ENCODE data around the gene ZCCHC24.

ZCCHC24 gene

GRCh38 chr10:79359816-79360498 lies 85.5 kb downstream of the ZCCHC24 start:
- no peak for DNase-seq (ENCODE audit: low read depth)

DNA sequence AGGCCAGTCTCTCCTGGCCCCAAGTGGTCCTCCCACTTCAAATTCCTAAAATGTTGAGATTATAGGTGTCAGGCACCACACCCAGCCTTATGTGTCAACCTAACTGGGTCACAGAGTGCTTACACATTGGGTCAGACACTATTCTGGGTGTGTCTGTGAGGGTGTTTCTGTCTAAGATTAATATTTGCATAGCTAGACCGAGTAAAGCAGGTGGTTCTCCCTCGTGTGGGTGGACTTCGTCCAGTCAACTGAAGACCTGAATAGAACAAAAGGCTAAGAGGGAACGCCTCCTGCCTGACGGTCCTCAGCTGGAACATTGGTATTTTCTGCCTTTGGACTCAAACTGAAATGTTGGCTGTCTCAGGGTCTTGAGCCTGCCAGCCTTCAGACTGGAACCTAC lies 86.6 kb downstream of the ZCCHC24 start:
- no peak for DNase-seq (ENCODE audit: low read depth)

DNA sequence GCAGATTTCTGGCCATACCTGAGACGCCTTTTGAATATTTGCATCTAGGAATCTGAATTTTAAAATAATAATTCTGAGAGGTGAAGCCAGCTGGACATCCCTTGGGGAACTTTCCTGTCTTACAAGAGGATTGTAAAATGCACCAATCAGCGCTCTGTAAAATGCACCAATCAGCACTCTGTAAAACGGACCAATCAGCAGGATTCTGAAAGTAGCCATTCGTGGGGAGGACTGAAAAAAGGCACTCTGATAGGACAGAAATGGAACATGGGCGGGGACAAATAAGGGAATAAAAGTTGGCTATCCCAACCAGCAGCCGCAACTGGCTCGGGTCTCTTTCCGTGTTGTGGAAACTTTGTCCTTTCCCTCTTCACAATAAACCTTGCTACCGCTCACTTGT lies 88.2 kb downstream of the ZCCHC24 start:
- DNase-seq (ENCODE audit: low read depth), result no peak

- no peak for DNase-seq (ENCODE audit: low read depth)
Observed at GRCh38 chr10:79356104-79356503, 89.3 kb downstream of the ZCCHC24 start.

GRCh38 chr10:79355420-79356017 lies 89.9 kb downstream of the ZCCHC24 start:
- DNase-seq (ENCODE audit: low read depth), result no peak

- DNase-seq (ENCODE audit: low read depth), result no peak
Observed at GRCh38 chr10:79354615-79355014, 90.8 kb downstream of the ZCCHC24 start.

- no peak for DNase-seq (ENCODE audit: low read depth)
Observed at GRCh38 chr10:79354141-79354540, 91.3 kb downstream of the ZCCHC24 start.

GRCh38 chr10:79353726-79354125 lies 91.7 kb downstream of the ZCCHC24 start:
- DNase-seq (ENCODE audit: low read depth), result no peak

GRCh38 chr10:79353000-79353406 lies 92.4 kb downstream of the ZCCHC24 start:
- no peak for DNase-seq (ENCODE audit: low read depth)

GRCh38 chr10:79352035-79352877 lies 93.2 kb downstream of the ZCCHC24 start:
- DNase-seq (ENCODE audit: low read depth), result no peak

DNA sequence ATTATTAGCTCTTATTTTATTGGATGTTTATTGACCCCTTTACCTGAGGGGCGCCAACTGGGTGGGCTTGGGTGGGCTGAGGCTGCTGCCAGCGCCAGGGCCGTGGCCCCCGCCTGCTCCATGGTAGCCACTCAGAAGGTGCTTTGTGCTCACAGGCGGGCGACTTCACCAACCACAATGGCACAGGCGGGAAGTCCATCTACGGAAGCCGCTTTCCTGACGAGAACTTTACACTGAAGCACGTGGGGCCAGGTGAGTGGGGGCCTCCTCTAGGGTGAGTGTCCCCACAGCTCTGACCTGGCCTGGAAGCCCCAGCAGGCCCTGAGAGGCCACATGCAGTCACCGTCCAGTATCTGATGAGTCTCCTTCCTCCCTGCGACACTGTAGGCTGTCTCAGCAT lies 94.1 kb downstream of the ZCCHC24 start:
- DNase-seq (ENCODE audit: low read depth), result no peak

DNA sequence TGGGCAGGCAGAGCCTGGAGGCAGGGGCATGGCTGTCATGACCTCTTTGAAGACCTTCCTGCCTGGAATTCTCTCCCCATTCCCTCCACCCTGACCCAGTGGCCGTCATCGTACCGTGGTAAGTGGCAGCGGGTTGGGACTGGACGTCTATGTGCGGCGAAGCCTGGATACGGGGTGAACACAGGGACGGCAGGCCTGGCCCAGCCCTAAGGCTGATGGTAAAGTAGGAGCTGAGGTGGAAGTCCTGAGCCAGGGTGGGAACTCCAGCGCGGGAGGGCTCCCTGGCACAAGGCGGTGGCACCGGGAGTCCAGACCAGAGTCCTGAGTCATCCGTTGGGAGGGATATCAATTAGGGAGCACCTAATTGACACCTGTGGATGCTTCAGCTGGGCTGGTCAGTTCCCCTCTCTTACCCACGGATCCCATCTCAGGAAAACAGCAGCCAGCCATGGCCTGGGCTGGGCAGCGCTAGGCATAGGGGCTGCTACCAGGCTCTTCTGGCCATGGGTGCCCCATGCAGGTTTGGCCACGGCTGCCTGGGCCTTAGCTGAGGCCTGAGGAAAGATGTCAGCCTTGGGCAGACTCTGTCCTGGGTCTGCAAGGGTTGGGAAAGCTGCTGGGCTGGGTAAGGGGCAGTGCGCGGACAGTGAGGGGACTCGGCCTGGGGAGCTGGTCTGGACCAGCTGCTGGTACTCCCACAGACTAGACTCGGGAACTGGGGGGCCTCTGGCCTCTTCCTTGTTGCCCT lies 94.8 kb downstream of the ZCCHC24 start:
- DNase-seq (ENCODE audit: low read depth), result no peak

DNA sequence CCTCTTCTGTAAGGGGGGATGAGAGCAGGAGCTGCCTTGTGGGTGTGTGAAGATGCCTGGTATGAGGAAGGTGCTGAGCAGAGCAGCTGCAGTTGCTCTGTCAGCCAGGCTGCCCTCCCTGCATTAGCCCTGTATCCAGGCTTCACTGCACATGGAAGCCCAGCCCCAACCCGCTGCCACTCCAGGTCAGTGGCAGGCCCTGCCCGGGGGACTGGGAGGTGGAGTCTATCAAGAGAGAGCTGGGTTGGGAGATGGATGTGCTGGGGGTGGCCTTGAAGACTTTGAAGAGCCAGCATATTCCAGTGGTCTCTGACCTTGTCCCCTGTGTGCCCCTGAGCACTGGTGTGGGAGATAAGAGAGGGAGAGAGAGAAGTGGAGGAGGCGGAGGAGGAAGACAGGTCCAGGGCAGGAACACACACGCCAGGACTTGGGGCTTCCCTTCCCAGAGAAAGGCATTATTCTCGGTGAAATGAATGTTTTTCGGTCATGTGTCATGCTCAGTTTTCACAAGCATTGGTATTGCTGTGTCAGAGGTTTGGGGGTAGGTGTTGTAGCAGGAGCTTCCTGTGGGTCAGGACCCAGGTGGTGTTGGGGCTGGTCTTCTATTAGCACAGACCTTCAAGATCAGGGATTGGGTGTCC lies 95.5 kb downstream of the ZCCHC24 start:
- no peak for DNase-seq (ENCODE audit: low read depth)

GRCh38 chr10:79349072-79349491 lies 96.3 kb downstream of the ZCCHC24 start:
- DNase-seq (ENCODE audit: low read depth), result no peak

- DNase-seq (ENCODE audit: low read depth), result no peak
Observed at GRCh38 chr10:79348640-79348988, 96.8 kb downstream of the ZCCHC24 start.

GRCh38 chr10:79347894-79348639 lies 97.4 kb downstream of the ZCCHC24 start:
- DNase-seq (ENCODE audit: low read depth), result peak; percentile 52

DNA sequence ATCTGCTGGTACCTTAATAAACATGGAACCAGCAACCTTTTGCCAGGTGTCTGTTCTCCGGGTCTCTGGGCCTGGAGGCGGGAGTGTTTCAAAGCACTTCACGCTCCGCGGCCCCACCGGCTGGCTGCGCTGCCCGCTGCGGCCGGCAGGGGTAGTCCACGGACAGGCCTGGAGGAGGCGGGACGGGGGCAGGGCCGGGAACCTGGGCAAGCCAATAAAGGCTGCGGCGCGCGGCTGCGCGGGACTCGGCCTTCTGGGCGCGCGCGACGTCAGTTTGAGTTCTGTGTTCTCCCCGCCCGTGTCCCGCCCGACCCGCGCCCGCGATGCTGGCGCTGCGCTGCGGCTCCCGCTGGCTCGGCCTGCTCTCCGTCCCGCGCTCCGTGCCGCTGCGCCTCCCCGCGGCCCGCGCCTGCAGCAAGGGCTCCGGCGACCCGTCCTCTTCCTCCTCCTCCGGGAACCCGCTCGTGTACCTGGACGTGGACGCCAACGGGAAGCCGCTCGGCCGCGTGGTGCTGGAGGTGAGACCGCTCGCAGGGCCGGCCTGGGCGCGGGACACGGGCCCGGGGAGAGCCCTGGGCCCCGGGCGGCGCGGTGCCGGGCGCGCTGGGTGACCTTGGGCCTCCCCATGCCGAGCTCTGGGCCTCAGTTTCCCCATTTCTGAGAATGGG lies 98.1 kb downstream of the ZCCHC24 start, which contains the start of gene PPIF:
TSS of gene PPIF (plus strand) at position 244 of the 668 bp plus-strand sequence. CDS start at position 324, 80 bp downstream.
- peak; percentile 89 for DNase-seq (ENCODE audit: low read depth)

DNA sequence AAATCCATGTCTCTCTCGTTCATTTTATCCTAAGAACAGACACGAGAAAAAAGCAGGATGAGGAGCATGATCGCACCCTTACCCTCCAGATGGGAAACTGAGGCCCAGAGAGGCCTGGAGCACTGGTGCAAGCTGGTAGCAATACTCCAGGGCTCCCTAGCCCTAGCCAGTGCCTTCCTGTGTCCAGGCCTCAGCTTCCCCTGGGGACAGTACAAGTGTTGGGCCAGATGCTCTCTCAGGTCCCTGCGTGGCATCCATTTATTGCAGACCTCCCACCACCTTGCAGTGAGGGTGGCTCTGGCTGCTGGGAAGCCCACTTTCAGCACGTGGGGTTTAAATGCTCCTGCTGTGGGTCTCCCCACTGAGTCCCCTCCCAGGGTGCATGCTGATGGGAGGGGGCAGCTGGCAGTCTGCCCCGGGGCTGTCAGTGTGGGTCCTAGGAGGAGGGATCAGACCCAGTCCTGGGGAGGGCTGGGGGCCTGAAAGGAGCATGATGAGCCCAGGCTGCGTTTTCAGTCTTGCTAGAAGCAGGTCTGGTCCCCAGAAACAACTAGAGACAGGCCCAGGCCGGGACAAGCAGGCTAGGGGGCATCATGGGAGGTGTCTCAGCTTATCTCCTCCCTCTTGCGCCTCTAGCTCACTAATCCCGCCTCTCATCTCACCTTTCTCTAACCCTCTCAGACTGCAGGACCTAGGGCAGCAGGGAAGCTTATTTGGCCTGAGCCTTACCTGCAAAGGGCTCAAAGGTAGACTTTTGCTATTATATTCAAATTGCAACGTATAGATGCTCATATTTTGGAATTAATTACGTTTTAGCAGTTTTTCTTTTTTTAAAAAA lies 98.8 kb downstream of the ZCCHC24 start:
- no peak for DNase-seq (ENCODE audit: low read depth)

DNA sequence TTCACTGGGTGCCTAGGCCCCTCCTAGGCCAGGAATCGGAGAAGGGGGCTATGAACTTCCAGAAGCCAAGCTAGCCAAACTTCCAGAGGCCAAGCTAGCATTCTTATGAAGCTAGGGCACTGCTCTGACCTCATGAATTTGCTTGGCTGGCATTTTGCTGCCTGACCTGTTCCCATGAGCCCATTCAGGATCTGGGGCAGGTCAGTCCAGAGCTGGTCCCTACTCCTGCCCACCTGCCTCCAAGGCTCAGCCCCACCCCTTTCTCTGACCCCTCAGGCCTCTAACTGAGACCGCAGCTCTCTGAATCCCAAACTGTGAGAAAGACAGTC lies 99.4 kb downstream of the ZCCHC24 start:
- no peak for DNase-seq (ENCODE audit: low read depth)
